COLO668 (cell line): ENCODE measurements around the gene STH.

Experiments used
- DNase-seq: peaks from one replicate; lab custom pipeline; 2025; ENCODE audit not compliant: unreplicated experiment; lab: John Stamatoyannopoulos, UW

STH gene

DNA sequence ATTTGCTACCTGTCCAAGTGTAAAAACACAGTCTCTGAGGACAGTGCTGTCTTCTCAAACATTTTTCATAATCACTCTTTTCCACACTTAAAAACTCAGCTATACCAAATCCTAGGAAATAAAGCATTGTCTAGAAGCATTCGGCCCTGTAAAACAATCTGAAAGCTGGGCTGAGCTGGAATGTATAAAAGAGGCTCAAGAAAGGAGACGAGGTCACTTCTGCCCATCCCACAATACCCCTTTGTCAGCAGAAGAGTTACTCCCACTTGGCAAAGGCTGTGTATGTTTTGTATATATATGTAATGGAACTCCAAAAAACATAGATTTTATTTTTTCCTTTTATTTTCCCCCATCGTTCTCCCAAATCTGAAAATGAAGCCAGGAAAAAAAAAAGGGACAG lies 43.9 kb downstream of the STH start:
- no peak for DNase-seq

DNA sequence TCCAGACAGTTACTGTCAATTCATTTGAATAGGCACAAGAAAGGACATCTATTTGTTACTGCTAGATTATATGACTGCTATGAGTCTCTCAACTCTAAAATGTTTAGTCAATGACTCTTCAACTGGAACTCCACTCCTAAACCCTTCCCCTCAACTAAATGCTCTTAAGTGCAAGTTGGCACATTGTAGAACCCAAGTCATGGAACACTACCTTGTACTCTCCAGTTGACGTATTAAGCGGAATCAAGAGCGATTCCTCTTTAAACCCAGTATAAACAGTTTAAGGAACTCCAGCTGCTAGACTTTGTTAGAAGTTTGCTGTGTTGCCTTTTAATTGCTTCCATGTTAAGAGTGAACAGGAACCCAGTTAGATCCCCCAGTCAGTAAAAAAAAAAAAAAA lies 44.6 kb downstream of the STH start:
- no peak for DNase-seq

DNA sequence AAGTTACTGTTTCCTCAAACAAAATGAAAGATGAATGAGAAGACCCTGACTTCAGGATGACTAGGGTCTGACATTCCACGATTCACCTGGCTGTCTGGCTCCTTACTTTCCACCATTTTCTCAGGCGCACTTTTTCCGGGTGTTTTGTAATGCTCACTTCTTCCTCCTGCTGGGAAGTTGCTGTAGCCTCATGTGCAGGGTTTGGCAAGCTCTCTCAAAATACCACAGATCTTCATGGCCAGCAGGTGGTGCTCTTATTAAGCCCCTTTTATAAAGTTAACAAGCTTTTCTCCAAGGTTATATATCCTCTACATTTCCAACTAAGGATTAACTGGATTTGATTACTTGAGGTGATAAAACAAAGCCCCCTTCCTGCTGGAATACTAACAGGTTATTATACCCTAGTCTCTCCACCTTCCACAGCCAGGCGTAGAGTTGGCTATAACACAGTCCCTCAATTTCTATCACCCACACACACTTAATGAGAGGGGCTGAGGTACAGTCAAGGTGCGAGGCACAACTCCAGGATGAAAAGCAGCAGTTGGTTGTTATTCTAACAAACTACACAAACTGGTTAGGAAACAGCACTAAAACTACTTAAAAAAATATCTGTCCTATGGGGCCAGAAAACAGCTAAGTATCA lies 45.4 kb downstream of the STH start:
- peak; percentile 45 for DNase-seq

DNA sequence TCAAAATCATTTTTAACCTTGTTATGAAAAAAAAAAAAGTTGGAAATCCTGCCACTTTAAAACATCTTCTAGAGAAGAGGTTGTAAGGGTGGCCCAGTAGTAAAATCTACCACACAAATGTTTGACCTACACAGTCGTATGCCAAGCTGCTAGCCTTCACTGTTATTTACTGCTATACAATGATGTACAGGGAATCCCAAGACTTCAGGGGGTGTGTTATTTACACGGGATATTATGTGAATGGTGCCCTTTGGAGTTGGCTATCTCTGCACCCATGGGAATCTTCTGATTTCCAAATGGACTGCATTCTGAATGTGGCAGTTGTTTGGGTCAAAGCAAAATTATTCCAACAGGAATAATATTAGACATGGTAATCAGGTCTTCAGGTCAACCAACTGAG lies 45.9 kb downstream of the STH start:
- no peak for DNase-seq

DNA sequence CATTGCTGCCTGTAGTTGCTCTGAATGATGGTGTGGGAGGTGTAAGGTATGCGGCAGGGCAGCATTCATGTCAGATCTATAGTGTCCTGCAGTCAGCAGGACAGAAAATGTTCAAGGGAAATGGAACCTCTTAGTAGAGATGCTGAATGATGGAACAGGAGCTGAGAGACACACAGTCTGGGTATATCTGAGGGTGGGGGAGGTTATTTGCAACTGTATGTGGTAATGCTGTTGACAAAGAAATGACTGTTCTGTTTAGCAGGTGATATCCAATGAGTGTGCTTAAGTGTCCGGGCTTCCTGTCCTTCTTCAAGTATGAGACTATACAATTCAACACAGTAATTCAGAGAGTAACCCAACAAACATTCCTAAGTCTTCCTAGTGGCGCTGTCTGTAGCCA lies 46.6 kb downstream of the STH start:
- DNase-seq, result no peak

DNA sequence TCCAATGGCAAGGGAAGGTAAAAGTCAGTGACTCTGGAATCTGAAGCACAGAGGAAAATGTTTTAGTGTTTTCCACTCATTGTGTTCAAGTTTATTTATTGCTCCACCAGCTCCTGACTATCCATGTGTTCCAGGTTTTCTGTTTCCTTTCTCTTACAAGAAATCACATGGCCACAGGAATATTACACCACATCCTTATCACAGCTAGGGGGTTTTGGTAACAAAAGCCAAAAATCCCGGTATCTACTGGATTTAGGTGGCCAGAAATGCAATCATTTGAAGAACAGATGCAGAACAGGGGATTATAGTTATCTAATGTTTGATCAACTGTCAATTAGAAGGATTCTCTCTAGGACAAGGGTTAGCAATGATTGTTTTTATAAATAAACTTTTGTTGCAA lies 47.9 kb downstream of the STH start:
- no peak for DNase-seq

DNA sequence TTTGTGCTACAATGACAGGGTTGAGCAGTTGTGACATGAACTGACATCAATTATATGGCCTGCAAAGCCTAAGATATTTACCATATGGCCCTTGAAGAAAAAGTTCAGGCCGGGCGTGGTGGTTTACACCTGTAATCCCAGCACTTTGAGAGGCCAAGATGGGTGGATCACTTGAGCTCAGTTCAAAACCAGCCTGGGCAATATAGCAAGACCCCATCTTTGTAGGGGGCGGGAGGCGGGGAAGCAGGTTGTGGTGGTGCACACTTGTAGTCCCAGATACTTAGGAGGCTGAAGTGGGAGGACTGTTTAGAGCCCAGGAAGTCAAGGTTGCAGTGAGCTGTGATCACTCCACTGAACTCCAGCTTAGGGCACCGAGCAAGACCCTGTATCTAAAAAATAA lies 48.3 kb downstream of the STH start:
- DNase-seq, result no peak

DNA sequence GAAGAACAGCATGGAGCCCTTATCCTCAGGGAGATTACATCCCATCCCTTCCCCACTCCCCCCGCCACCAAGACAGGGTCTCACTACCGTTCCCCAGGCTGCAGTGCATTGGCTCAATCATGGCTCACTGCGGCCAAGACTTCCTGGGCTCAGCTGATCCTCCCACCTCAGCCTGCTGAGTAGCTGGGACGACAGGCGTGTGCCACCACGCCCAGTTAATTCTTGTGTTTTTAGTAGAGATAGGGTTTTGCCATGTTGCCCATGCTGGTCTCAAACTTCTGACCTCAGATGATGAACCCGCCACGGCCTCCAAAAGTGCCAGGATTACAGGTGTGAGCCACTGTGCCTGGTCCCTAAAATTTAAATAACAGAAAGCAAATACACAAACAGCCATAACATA lies 48.8 kb downstream of the STH start:
- no peak for DNase-seq
